SU-DHL-6 (cell line): ENCODE measurements around the gene KCNK16.

Experiments used
- H2AFZ ChIP-seq: fragments of 200-600 bp; sonication (generic); 2 replicates; pipeline ENCODE4 v1.6.1; 2014; ENCODE audit warnings: low read depth, mild to moderate bottlenecking, moderate library complexity, mixed read lengths, antibody characterized with exemption, low read length; ENCODE audit not compliant: severe bottlenecking
- H3F3A ChIP-seq: fragments of 200-600 bp; shearing (Covaris generic); 2 replicates; pipeline ENCODE4 v1.6.0; 2016; ENCODE audit warnings: antibody characterized with exemption, mild to moderate bottlenecking; ENCODE audit not compliant: insufficient read depth
- H3K27ac ChIP-seq: fragments of 200-600 bp; sonication (generic); 2 replicates; pipeline ENCODE4 v1.5.1; 2016; ENCODE audit warnings: low read depth, mild to moderate bottlenecking, low read length, moderate library complexity, mixed read lengths
- H3K27me3 ChIP-seq: fragments of 200-600 bp; sonication (generic), shearing (Covaris generic); 2 replicates; pipeline ENCODE4 v1.6.0; 2014; ENCODE audit warnings: mild to moderate bottlenecking, low read length
- H3K36me3 ChIP-seq: fragments of 200-600 bp; sonication (generic); 2 replicates; pipeline ENCODE4 v1.6.1; 2014; ENCODE audit warnings: mild to moderate bottlenecking, low read length, mixed read lengths
- H3K4me2 ChIP-seq: fragments of 300-600, 200-600 bp; shearing (Covaris generic), sonication (generic); 2 replicates; pipeline ENCODE4 v1.6.0; 2014; ENCODE audit warnings: low read length, low read depth, mild to moderate bottlenecking; ENCODE audit not compliant: poor library complexity, severe bottlenecking
- H3K4me3 ChIP-seq: fragments of 200-600 bp; sonication (generic); 2 replicates; pipeline ENCODE4 v1.5.1; 2014; ENCODE audit warnings: antibody characterized with exemption, low read length, mild to moderate bottlenecking, mixed read lengths; ENCODE audit not compliant: insufficient read depth, poor library complexity, severe bottlenecking
- H3K79me2 ChIP-seq: fragments of 200-600 bp; sonication (generic); 2 replicates; pipeline ENCODE4 v1.6.1; 2014; ENCODE audit warnings: mild to moderate bottlenecking, low read length, moderate library complexity; ENCODE audit not compliant: insufficient read depth
- H3K9ac ChIP-seq: fragments of 200-600 bp; sonication (generic); 2 replicates; pipeline ENCODE4 v1.7.0; 2014; ENCODE audit warnings: mild to moderate bottlenecking, low read length
- H3K9me2 ChIP-seq: fragments of 200-600 bp; sonication (generic); replicated peaks from 2 replicates; pipeline ENCODE4 v1.6.1; 2014; ENCODE audit warnings: low read length; ENCODE audit not compliant: insufficient read depth
- H3K9me3 ChIP-seq: fragments of 200-600 bp; sonication (generic); 2 replicates; pipeline ENCODE4 v1.6.1; 2014; ENCODE audit warnings: low read length, mixed read lengths; ENCODE audit not compliant: insufficient read depth
- H4K20me1 ChIP-seq: fragments of 200-600 bp; sonication (generic); 2 replicates; pipeline ENCODE4 v1.6.1; 2014; ENCODE audit warnings: low read depth, mild to moderate bottlenecking, antibody characterized with exemption, low read length, moderate library complexity, mixed read lengths
- EZH2phosphoT487 ChIP-seq: fragments of 200-600 bp; sonication (generic), shearing (Covaris generic); conservative IDR thresholded peaks from 2 replicates; pipeline ENCODE4 v1.6.1; 2018; ENCODE audit warnings: mild to moderate bottlenecking, antibody characterized with exemption, low read length, moderate library complexity, mixed read lengths
- TF ChIP-seq, protein P1 (sequence below): fragments of 200-600 bp; sonication (generic); IDR thresholded peaks from one replicate; pipeline ENCODE4 v1.5.1; 2017; ENCODE audit warnings: antibody characterized with exemption, mild to moderate bottlenecking, low read length, moderate library complexity; ENCODE audit not compliant: insufficient read depth, poor library complexity, severe bottlenecking

KCNK16 gene

GRCh38 chr6:39279539-39279938 is 43.0 kb downstream of the KCNK16 start:
- no peak overlapping the region for H3K9ac ChIP-seq
- H2AFZ ChIP-seq: no peak overlapping the region
- H3K4me2 ChIP-seq: no peak overlapping the region
- no peaks in the 10 kb centered on the region for H3K36me3 ChIP-seq
- H3K9me2 ChIP-seq: no peaks in the 10 kb centered on the region
- no peak overlapping the region for H3K4me3 ChIP-seq
- no peaks in the 10 kb centered on the region for H3K79me2 ChIP-seq
- no peaks in the 10 kb centered on the region for H3K9me3 ChIP-seq
- no peak overlapping the region for H3K27ac ChIP-seq
- no peaks in the 10 kb centered on the region for H4K20me1 ChIP-seq
- TF ChIP-seq, protein P1, sequence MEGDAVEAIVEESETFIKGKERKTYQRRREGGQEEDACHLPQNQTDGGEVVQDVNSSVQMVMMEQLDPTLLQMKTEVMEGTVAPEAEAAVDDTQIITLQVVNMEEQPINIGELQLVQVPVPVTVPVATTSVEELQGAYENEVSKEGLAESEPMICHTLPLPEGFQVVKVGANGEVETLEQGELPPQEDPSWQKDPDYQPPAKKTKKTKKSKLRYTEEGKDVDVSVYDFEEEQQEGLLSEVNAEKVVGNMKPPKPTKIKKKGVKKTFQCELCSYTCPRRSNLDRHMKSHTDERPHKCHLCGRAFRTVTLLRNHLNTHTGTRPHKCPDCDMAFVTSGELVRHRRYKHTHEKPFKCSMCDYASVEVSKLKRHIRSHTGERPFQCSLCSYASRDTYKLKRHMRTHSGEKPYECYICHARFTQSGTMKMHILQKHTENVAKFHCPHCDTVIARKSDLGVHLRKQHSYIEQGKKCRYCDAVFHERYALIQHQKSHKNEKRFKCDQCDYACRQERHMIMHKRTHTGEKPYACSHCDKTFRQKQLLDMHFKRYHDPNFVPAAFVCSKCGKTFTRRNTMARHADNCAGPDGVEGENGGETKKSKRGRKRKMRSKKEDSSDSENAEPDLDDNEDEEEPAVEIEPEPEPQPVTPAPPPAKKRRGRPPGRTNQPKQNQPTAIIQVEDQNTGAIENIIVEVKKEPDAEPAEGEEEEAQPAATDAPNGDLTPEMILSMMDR: no peak
- H3K27me3 ChIP-seq: no peaks in the 10 kb centered on the region
- no peaks in the 10 kb centered on the region for H3F3A ChIP-seq

GRCh38 chr6:39276379-39276995 is 46.0 kb downstream of the KCNK16 start:
- TF ChIP-seq EZH2phosphoT487: no peak
- TF ChIP-seq, protein P1: no peak
- Histone ChIP-seq H3K27ac (no peak overlapping the region), H3K4me3 (no peak overlapping the region), H3K4me2 (no peak overlapping the region), H4K20me1 (no peaks in the 10 kb centered on the region), H3K79me2 (no peaks in the 10 kb centered on the region), H3K9ac (no peak overlapping the region), H3F3A (no peaks in the 10 kb centered on the region), H3K9me3 (no peaks in the 10 kb centered on the region), H3K27me3 (no peaks in the 10 kb centered on the region), H3K36me3 (no peaks in the 10 kb centered on the region), H3K9me2 (no peaks in the 10 kb centered on the region), H2AFZ (no peak overlapping the region)

DNA sequence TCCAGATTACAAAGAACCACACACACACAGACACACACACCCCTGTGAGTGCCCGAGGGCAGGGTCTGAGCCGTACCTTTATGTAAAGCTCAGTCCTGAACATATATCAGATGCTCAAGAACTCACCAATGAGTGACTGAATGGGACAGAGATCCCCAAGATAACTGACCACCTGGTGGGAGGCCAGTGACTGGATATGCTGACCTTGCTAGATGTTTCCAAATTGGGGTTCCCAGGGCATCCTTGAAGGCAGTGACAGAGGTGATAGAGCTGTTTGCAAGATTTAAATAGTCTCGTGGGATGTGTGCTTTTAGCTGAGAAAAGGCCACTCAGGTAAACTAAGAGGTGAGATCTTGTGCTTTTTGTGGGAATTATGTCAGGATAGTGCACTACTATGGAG is 47.6 kb downstream of the KCNK16 start:
- TF ChIP-seq, protein P1: no peak
- TF ChIP-seq EZH2phosphoT487: no peak

More for the DNA sequence above, 47.6 kb downstream of the KCNK16 start:
- no peak overlapping the region for H3K27ac ChIP-seq
- H3K27me3 ChIP-seq: no peaks in the 10 kb centered on the region
- H2AFZ ChIP-seq: no peak overlapping the region
- no peak overlapping the region for H3K4me2 ChIP-seq
- no peaks in the 10 kb centered on the region for H3K9me3 ChIP-seq
- no peaks in the 10 kb centered on the region for H4K20me1 ChIP-seq
- no peaks in the 10 kb centered on the region for H3K79me2 ChIP-seq
- no peaks in the 10 kb centered on the region for H3K36me3 ChIP-seq
- H3K4me3 ChIP-seq: no peak overlapping the region
- H3K9me2 ChIP-seq: no peaks in the 10 kb centered on the region
- no peak overlapping the region for H3K9ac ChIP-seq
- H3F3A ChIP-seq: no peaks in the 10 kb centered on the region
